Activated naive CD4-positive, alpha-beta T cell treated with anti-CD3 and anti-CD28 coated beads, Interleukin-2, amount 10 ng/mL, durations not matched to agents 5 hours and 36 hours (primary cell): ENCODE results near the gene TRIM63. TPM values are rescaled to one million over a fixed set of nuclear protein-coding genes. Genes with fewer than 3 reads are reported as not detected.

ENCODE experiments used
- total RNA-seq, 2 experiments: library from RNA; stranded (reverse); gene quantifications; one replicate each; pipeline ENCODE4 v1.2.3, GENCODE V29; 2021

Gene TRIM63
- total RNA-seq, result under 1 TPM in 1 of 2 experiments, not detected in 1; 0.39 TPM

DNA sequence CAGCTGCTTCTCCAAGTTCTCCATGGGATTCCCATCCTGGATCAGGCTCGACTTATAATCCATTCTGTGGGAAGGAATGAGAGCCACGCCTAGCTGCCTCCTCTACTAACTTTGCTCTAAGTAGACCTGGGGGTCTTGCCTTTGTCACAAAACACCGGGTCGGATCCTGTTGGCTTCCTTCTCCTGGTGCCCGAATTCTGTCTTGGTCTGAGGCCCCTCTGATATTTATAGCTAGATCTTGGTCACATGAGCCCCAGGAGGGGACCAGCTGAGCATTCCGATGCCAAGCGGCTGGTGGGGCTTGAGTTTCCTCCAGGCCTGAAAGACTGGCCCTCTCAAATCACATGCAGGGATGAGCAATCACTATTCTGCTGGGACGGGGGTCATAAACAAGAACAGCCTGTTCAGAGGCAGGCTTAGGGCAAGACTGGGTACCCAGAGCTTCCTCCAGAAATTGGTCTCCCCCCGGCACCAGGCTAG, at the start of gene TRIM63:
TRIM63 (minus strand) TSS at position 199 of the 480 bp plus-strand sequence; CDS start at position 63, 136 bp downstream.

DNA sequence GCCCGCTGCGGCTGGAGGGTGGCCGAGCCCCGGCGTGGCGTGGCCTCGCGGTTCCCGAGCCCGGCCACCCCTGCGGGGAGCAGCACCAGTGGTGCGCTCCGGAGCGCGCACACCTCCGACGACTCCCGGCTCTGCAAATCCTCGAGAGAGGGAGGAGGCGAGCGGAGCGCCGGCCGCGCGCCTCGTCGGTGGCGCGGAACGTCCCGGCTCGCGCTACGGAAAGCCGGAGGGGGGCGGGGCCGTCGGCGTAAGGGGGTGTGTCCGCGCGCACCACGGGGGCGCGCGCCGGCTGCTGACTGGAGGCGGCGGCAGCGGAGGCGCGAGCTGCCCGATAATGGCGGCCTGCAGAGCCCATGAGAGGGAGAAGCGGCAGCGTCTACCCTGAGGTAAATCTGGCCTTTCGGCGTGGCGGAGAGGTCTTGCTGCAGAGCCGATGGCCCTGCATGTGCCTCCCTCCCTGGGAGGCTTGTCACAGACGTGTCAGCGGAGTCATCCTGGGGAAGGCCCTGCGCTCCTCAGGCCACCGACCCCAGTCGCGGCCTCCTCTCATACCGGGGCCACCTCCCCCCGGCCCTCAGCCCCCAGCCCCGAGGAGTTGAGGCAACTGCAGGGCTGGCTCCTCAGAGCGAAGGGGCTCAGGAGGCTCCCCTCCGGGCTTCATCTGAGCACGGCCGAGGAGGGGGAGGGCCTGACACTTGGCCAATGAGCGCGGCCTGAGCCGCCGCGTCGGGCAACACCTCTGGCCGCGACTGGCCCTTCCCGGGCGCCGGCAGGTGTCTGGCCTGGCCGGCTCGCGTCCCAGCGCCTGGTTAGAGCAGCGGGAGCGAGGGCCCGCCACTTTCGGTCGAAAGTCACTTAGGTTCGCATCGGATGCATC, 44.3 kb upstream of the TRIM63 start, which contains the start of gene PDIK1L:
PDIK1L (plus strand) TSS at position 295 of the 877 bp plus-strand sequence. CDS start 2,485 bp downstream, outside the sequence.

DNA sequence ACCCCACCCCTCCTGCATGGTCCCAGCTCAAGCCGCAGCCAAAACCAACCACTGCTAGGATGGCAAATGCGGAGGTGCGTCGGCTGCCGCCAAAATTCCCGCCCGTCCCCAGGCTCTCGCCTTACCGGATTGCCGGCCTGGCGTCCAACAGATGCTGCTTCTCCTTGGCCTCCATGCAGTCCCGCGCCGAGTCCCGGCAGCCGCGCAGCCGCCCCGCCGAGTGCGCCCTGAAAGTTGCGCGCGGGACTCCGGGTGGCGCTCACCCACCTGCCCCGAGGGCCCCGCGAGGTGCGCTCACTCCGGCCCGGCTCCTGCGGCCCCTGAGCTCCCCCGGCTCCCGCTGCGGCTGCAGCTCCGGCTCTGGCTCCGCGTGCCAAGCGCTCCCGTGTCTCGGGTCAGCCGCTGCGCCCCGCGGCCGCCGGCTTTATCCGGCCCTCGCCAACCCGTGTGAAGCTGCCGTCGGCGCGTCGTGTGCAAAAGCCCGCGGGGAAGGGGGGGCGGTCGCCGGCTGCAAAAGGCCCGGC, 21.6 kb downstream of the TRIM63 start, which contains the start of gene SLC30A2:
SLC30A2 (minus strand) TSS at position 397 of the 524 bp plus-strand sequence; CDS start at position 175, 222 bp downstream.

DNA sequence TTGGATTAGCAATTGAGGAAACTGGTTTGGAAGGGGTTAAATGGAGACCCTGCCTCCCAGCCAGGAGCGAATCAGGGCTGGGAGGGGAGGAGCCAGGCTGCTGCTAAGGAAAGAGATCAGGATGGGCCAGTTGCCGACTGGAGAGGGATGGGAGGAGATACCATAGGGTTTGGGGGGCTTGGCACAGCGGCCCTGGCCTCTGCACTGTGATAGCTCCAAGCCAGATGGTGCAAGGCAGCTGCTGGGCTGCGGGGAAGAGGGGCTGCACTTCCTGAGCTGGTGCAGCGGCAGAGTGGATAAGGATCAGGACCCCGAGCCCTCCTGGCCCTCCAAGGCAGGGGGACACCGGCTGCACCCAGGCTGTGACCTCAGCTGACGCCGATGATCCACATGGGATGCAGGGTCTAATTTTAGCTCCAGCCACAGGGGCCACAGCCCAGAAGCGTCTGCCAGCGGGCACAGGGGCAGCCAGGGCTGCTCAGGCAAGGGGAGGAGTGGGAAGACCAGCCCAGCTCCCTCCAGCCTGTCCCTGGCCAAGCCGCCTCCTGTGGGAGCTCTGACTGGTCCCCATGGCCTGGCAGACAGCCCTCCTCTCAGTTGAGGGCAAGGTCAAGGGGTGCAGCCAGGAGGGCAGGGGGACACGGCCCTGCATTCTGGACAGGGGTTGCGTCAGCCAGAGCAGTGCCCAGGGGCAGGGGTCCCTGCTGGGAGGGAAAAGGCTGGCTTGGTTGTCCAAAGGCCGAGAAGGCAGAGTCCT, 45.6 kb downstream of the TRIM63 start, which contains the start of gene EXTL1:
EXTL1 (plus strand) TSS at position 129 of the 757 bp plus-strand sequence. CDS start 872 bp downstream, outside the sequence.

Other genes with a start within 250 kb of the TRIM63 start
- gene MTFR1L, start 247.7 kb downstream of the TRIM63 start, total RNA-seq, result 10 to 100 TPM; 44.0 to 45.6 TPM
- 1 to 10 TPM; 3.0 to 4.4 TPM for gene AUNIP, start 208.2 kb downstream of the TRIM63 start, total RNA-seq
- 1 to 10 TPM; 1.7 to 2.1 TPM for gene PAQR7, start 191.9 kb downstream of the TRIM63 start, total RNA-seq
- gene STMN1, start 161.2 kb downstream of the TRIM63 start, total RNA-seq, result 100 to 1,000 TPM; 550 to 577 TPM
- gene PAFAH2, start 69.6 kb downstream of the TRIM63 start, total RNA-seq, result 10 to 100 TPM in 1 of 2 experiments, 1 to 10 TPM in 1; 9.9 to 10.7 TPM
- gene EXTL1, start 45.9 kb downstream of the TRIM63 start, total RNA-seq, result not detected
- gene SLC30A2, start 21.5 kb downstream of the TRIM63 start, total RNA-seq, result not detected
- gene PDIK1L, start 44.2 kb upstream of the TRIM63 start, total RNA-seq, result 10 to 100 TPM; 20.7 TPM
- gene FAM110D, start 91.4 kb upstream of the TRIM63 start, total RNA-seq, result not detected
- not detected for gene C1orf232, start 101.3 kb upstream of the TRIM63 start, total RNA-seq
- gene ZNF593, start 102.3 kb upstream of the TRIM63 start, total RNA-seq, result 10 to 100 TPM; 21.3 to 23.4 TPM
- gene ZNF593OS, start 104.2 kb upstream of the TRIM63 start, total RNA-seq, result not detected
- 1 to 10 TPM; 4.7 to 5.0 TPM for gene CNKSR1, start 109.9 kb upstream of the TRIM63 start, total RNA-seq
- not detected for gene CATSPER4, start 123.0 kb upstream of the TRIM63 start, total RNA-seq
- gene CEP85, start 166.6 kb upstream of the TRIM63 start, total RNA-seq, result 10 to 100 TPM; 32.9 to 36.6 TPM
- gene SH3BGRL3, start 212.5 kb upstream of the TRIM63 start, total RNA-seq, result 100 to 1,000 TPM; 481 to 496 TPM
- gene UBXN11, start 239.0 kb upstream of the TRIM63 start, total RNA-seq, result 10 to 100 TPM; 37.0 to 39.0 TPM